HG02840 (cell line): ENCODE results near the gene PRKCB.

ENCODE experiments used
- ATAC-seq: cut with Tn5 transposase; IDR thresholded peaks from one replicate; pipeline ENCODE4 v1.9.1; 2021; ENCODE audit warnings: mild to moderate bottlenecking, moderate library complexity, moderate number of reproducible peaks; ENCODE audit not compliant: unreplicated experiment, low FRiP score

The PRKCB gene

DNA sequence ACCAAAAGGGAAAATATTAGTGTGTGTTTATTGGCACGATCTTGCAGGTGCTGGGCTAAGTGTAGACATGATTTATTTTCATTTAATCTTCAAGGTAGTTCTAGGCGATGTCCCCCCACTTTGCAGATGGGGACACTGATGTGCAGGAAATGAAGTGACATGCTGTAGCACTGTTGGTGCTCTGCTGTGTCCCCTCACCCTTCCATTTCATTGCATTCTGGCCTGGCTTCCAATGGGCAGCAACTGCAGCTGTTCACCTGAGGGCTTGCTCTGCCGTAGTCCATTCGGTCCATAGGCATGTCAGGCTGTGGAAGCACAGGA is 123.9 kb downstream of the PRKCB start:
- no peak for ATAC-seq

DNA sequence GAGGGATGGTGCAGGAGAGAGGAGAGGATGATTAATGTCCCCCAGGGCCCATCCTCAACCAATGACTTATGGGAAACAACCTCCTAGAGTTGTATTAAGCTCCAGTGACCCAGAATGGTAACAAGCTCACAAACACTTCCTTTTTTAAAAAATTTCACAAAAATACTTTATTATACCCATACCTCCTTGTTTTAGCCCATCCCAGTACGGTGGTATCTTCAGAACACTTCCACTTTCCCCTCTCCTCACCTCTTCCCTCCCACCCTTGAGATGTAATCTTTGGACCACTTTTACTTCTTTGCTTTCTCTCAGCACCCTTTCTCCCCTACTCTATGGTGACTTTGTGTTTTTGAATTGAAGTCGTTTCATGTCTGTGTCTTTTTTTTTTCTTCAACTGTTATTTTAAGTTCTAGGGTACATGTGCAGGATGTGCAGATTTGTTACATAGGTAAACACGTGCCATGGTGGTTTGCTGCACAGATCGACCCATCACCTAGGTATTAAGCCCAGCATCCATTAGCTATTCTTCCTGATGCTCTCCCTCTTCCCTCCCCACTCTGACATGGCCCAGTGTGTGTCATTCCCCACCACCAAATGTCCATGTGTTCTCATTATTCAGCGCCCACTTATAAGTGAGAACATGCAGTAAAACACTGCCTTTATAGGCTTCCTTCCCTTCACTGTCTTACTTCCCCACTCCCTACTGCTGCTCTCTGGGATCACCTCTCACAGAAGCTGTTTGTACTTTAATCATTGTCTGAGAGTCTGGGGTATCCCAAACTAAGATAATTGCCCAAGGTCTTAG is 124.5 kb downstream of the PRKCB start:
- ATAC-seq, result no peak

DNA sequence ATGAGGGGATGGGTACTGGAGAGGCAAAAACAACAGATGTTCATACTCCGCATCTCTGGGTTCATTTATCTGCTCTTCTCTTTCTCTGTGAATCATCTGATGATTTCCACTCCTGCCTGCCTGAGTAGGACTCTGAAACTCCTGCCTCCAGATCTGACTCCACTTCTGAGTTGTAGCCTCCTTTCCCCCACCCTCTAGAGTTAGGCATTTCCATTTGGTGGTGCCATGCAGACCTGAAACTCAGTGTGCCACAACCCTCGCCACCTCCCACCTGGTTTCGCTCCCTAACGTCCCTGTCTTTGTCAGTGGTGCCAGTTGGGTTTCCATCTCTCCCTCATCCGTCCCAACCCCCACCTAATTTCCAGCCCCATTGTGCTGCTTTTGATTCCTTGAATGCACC is 126.2 kb downstream of the PRKCB start:
- no peak for ATAC-seq

DNA sequence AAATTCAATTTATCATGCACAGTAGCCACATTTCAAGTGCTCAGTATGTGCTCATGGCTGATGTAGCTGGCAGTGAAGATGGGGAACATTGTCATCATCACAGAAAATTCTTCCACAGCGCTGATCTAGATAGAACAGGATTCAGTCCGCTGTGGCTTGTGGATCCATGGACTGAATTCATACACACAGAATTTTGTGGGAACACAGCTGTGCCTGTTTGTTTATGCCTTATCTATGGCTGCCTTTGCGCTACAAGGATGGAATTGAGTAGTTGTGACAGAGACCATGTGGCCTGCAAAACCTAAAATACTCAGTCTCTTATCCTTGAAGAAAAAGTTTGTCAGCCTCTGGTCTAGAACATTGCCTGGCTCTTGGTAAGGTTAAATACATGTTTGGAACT is 128.4 kb downstream of the PRKCB start:
- ATAC-seq, result no peak

DNA sequence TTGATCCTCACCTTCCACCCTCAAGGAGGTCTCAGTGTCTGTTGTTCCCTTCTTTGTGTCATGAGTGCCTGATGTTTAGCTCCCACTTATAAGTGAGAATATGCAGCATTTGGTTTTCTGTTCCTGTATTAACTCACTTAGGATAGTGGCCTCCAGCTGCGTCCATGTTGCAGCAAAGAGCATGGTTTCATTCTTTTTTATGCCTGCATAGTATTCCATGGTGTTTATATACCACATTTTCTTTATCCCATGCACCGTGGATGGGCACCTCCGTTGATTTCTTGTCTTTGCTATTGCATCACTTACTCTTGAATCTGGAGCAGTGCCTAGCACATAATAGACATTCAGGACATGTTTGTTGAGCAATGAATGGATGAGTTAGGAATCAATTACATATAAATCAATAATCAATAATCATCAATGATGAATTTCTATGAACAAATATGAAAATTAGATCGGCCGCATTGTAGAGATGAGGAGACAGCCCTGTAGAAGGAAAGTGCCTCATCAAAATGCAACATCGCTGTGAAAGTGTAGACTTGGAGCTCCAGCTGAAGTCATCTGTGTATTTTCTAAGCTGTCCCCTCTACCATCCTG is 129.5 kb downstream of the PRKCB start:
- no peak for ATAC-seq

DNA sequence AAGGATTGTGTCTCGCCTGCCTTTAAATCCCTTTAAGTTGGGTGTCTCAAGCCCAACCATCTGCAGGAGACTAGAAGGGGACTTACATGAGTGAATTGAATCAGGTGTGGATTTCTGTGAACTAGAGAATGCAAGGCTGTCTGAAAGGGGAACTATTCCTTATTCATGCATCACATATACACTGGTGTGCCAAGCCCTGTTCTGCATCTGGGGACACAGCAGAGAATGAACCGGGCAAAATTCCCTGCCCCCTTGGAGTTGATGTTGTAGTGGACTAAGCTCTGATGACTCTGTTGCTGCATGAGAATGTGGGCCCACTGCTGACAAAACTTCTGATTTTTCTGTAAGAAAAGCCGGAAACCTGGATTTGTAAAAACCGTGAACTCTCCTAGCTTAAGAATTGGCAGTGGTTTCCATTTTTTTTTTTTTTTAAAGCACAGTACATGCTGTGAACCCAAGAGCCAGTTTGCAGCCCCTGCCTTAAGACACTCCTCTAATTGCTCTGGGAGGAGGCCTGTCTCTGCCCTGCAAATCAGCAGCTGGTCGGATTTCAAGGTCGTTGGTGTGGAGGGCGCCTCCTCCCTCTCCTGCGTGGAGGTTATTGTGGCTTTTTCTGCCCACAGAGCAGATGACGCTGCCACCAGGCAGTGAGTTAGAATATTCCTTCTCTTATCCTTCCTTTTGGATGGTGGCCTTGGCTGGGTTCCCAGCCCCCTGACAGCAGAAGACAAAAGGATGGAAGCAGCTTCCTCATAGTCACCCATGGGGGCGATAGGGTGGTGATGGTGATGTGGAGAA is 131.0 kb downstream of the PRKCB start:
- ATAC-seq, result no peak

DNA sequence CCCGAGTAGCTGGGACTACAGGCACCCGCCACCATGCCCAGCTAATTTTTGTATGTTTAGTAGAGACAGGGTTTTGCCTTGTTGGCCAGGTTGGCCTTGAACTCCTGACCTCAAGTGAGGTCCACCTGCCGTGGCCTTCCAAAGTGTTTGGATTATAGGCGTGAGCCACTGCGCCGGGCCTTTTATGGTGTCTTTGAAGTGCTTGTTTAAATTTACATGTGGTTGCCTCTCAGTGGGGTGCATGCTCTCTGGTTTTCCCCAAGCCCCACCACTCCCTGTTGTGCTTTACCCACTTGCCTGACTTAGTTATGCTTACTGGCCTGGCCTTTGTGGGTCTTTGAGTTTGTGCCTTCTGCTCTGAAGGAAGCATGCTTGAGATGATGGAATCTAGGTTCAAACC is 132.0 kb downstream of the PRKCB start:
- no peak for ATAC-seq

DNA sequence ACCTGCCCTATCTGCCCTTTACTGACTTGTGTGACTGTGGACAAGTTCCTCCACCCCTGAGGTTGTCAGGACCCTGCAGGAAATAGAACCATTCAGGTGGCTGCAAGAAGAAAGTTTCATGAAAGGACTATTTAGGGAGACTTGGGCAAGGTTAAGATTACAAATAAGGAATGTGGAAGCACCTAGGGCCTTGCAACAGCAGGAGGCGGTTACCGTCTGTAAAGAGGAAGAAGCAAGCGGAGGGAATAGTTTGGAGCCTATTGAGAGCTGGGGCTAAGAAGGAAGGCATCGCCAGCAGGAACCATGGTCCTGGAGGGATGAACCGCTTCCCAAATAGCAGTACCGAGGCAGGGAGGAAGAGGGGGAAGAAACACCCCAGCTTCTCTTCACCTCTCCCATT is 132.4 kb downstream of the PRKCB start:
- no peak for ATAC-seq

DNA sequence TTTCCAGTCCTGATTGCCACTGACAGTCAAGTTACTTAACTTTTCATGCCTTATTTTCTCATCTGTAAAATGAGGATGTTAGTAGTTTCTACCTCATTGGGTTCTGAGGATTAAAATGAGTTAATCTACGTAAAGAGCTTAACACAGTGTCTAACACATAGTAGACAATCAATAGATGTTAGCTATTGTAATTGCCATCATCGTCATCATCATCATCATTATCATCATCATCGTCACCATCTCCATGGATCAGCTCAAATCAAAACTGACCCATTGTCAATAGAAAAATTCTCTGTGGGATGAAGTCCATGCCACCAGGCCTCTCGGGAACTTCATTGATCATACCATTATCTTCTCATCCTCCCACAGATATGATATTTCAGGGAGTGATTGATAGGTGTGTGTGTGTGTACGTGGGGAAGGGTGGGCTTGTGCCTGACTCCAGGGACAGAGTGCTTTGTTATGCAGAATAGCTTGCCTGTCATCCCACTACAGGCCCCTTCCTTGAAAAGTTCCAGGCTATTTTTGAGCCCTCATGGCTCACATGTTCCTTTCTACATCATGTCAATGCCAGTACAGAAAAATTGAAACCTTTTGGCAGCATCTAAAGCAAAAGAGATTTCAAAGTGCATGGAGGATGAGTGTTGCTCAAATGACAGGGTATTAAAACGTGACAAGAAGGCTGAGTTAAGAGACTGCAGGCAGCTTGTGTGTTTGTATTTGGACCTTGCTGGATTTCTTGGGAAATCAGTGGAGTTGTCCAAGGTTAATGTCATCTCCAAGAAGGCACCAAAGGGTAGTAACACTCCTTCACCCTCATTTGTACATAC is 133.9 kb downstream of the PRKCB start:
- no peak for ATAC-seq

DNA sequence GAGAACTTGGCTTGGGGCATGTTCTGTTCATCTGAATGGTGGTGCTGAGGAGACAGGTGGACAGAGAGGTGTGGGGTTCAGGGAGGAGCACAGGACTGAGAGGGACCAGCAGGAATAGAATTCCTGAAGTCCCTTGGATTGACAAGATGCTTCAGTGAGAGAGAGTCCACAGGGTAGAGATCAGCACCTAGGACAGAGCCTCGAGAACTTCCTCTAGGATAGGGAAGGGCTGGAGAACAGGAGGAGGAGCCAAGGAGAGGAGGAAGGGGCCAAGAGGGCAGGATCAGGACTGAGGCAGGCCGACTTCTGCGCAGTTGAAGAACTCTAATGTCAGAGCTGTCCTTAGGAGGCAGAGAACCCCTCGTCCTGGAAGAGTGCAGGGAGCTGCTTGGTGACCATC is 138.4 kb downstream of the PRKCB start:
- no peak for ATAC-seq

DNA sequence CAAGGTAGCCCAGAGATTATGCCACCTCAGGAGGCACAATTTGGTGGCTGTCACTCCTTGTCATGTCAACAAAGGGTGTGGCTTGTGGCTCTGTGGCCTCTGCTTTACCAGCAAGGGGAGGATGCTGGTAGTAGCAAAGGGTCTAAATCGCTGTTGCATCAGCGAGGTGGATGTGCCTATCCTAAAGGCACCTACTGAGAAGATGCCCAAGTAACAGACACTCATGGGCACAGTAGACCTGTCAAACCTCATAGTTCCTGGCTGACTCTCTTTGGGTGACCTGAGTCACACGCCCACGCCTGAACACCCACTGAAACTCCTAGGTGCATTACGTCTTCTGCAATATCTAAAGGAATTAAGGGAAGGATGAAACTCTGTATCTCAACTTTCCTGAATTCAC is 139.5 kb downstream of the PRKCB start:
- ATAC-seq, result no peak

DNA sequence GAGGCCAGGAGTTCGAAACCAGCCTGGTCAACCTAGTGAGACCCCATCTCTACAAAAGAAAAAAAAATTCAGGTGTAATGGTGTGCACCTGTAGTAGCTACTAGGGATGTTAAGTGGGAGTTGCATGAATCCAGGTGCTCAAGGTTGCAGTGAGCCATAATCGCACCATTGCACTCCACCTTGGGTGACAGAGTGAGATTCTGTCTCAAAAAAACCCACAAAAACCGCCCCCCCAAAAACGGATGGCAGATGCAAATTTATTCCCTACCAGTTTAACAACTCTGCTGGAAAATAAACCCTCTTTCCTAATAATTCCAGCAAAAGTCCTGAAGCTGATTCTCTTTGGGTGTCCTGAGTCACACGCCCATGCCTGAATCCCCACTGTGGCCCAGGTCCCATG is 140.3 kb downstream of the PRKCB start:
- no peak for ATAC-seq

DNA sequence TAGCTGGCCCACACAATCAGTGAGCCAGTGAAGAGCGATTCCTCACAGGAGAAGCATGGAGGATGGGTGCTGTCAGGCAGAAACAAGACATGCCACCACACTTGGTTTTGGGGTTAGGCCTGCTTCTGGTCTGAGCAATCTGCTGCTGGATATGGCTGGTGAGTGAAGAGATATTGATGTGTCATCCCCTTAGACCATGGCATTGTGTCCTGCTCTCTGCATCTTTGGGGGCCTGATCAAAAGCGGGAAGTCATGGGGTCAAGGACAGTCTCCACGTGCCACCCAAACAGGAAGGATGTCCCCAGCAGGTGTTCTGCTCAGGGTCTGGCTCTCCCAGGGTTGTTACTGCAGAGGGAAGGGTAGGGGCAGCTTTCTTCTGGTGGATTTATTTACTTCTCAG is 140.7 kb downstream of the PRKCB start:
- no peak for ATAC-seq

DNA sequence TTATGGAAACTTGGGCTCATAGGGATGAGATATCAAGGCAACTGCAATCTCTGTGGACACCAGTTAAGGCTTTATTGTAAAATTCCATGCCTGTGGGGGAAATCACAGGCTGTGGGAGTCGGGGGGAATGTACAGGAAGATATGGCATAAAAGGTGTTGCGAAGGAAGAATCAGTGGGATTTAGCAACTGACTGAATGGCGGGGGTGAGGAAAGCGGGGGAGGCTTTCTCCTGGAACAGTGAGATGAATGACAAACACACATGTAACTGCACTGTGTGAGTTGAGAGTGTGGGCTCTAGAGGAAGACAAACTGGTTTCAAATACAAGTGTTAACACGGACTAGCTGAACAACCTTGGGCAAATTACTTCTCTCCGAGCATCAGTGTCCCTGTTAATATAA is 143.7 kb downstream of the PRKCB start:
- ATAC-seq, result no peak

DNA sequence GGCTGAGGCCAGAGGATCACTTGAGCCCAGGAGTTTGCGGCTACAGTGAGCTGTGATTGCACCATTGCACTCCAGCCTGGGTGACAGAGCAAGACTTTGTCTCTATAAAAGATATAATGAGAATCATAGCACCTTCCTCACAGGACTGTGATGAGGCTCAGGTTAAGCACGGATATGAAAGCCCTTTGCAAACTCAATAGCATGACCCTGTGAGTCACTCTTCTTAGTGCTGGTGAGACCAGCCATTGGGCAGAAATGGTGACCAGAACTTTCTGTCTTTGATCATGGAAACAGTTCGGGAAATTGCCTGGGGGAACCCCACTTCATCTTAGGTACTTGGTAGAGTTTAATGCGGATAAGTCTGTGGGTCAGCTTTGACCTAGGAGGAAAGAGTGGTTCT is 144.2 kb downstream of the PRKCB start:
- no peak for ATAC-seq

DNA sequence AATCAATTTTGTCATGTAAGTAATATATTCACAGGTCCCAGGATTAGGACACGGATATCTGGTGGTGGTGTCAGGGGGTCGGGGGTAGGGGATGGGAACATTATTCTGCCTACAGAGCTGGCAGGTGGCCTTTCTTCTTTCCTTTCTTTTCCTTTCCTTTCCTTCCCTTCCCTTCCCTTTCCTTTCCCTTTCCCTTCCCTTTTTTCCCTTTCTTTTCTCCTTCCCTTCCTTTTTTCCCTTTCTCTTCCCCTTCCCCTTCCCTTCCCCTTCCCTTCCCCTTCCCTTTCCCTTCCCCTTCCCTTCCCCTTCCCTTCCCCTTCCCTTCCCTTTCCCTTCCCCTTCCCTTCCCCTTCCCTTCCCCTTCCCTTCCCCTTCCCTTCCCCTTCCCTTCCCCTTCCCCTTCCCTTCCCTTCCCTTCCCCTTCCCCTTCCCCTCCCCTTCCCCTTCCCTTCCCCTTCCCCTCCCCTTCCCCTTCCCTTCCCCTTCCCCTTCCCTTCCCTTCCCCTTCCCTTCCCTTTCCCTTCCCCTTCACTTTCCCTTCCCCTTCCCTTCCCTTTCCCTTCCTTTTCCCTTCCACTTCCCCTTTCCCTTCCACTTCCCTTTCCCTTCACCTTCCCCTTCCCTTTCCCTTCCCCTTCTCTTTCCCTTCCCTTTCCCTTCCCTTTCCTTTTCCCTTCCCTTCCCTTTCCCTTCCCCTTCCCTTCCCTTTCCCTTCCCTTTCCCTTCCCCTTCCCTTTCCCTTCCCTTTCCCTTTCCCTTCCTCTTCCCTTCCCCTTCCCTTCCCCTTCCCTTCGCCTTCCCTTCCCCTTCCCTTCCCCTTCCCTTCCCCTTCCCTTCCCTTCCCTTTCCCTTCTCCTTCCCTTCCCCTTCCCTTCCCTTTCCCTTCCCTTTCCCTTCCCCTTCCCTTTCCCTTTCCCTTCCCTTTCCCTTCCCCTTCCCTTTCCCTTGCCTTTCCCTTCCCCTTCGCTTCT is 145.9 kb downstream of the PRKCB start:
- no peak for ATAC-seq

DNA sequence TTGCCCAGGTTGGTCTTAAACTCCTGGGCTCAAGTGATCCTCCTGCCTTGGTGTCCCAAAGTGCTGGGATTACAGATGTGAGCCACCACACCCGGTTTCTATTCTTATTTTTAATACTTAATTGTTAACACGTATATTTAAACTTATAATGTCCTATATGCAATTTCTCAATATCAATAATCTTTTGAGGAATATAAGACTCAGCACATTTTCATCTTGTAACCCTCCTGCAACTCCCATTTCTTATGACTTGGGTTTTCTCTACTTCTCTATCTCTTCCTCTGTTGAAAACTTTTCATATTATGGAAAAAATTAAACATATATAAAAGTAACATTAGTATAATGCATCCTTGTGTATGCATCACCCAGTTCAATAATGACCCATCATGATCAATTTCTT is 150.7 kb downstream of the PRKCB start:
- ATAC-seq, result no peak

DNA sequence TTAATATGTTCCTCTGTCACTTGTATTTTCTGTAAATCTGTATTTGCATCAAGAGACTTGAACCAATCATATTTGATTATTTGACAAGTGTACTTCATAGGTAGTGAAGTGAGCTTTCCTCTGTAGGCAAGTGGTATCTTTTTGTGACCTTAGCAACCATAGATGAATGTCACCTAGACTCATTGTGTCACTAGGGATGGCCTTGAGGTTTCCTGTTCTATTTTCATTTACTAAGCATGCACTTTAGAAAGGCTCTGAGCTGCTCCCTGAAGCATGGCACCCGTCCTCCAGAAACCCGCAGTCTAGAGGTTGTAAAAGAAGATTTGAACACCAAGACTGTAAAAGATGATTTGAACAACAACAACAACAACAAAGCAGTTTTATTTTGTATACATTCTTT is 151.7 kb downstream of the PRKCB start:
- no peak for ATAC-seq

DNA sequence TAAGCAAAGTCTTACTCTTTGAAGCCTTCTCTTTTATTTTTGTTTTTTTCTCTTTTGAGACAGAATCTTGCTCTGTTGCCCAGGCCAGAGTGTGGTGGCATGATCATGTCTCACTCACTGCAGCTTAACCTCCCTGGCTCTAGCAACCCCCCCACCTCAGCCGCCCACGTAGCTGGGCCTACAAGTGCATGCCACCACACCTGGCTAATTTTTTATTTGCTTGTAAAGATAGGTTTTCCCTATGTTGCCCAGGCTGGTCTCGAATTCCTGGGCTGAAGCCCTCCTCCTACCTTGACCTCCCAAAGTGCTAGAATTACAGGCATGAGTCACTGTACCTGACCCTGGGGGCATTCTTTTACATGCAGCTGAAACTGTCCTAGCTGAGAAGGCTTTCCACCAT is 154.7 kb downstream of the PRKCB start:
- ATAC-seq, result no peak

DNA sequence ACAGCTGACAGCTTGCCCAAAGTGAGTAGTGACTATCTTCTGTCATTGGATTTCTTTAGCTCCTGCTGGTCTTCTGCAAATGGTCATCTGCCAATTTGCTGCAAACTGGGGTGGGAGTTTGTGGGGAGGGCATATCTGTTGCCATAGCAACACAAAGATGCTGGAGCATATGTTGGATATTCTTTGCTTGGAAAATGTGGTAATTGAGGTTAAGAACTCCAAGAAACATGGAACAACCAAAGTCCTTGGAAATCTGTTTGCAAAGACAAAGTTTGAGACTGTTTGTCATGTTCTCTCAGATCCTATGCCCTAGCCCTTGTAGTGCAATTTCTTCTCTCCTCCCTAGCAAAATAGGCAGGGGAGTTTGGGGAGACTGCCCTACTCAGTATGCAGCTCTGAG is 155.3 kb downstream of the PRKCB start:
- ATAC-seq, result no peak
